Measurements from ENCODE around the gene PRX. TPM values are rescaled to one million over a fixed set of nuclear protein-coding genes. Genes with fewer than 3 reads are reported as not detected.
A peak's percentile ranks its signal among the peaks of the same experiment; 100 is the strongest.

PRX gene
- polyA plus RNA-seq, 3 donors, result 0.13 to 0.76 TPM; not detected in 1

- Histone ChIP-seq H3K36me3 (replicated peaks in 1 of 2; ENCODE audit: control insufficient read depth in 1 of 2, insufficient read depth in 2 of 2, low read length in 2 of 2) (no peaks in the 10 kb centered on the region), H3K27ac (ENCODE audit: low read depth in 1 of 2, low read length in 2 of 2) (peak overlapping the region; percentile 21 to 61), H3K27me3 (ENCODE audit: control insufficient read depth in 2 of 2, insufficient read depth in 2 of 2, low read length in 2 of 2) (no peaks in the 10 kb centered on the region), H3K79me2 (ENCODE audit: insufficient read depth, low read length) (peaks cover 5% of the 10 kb centered on the region), H3K9ac (ENCODE audit: insufficient read depth, low read length, poor library complexity, severe bottlenecking) (peak overlapping the region; percentile 10), H3K4me1 (ENCODE audit: control insufficient read depth in 1 of 2, insufficient read depth in 2 of 2, low read length in 2 of 2) (peaks cover 34 to 49% of the 10 kb centered on the region in 2 donors), H3K4me3 (replicated peaks in 1 of 3; ENCODE audit: low read depth in 2 of 3, low read length in 3 of 3) (peak overlapping the region in 1 of 3 experiments; percentile 42), H3K9me3 (replicated peaks in 1 of 2; ENCODE audit: control insufficient read depth in 1 of 2, insufficient read depth in 1 of 2, low read length in 2 of 2) (no peaks in the 10 kb centered on the region), H3K4me2 (replicated peaks; ENCODE audit: extremely low read depth, low read length, poor library complexity, severe bottlenecking) (peak overlapping the region; percentile 61), H2AFZ (ENCODE audit: insufficient read depth, low read depth, low read length, poor library complexity, severe bottlenecking) (peak overlapping the region; percentile 77), H4K20me1 (ENCODE audit: insufficient read depth, low read length) (no peaks in the 10 kb centered on the region)
- TF ChIP-seq CTCF (IDR thresholded peaks at IDR 0.05), result no peak
- peaks cover under 1 to 1% of the 10 kb centered on the region in 2 donors for H3K36me3 Mint-ChIP-seq
- DNase-seq, result peak; percentile 26 to 44 (median 34)
- peaks cover 46% of the 10 kb centered on the region for H3K4me1 Mint-ChIP-seq
- H3K27me3 Mint-ChIP-seq (ENCODE audit: low read depth in 3 of 3), result peaks cover 4 to 8% (median 4%) of the 10 kb centered on the region in 3 donors
- H3K27ac Mint-ChIP-seq, result peak overlapping the region; percentile 46 to 82 (median 73)
- intact Hi-C loops (cut with micrococcal nuclease), result no loop called here
- H3K4me3 Mint-ChIP-seq, result peak overlapping the region; percentile 50 to 80
- WGBS (ENCODE audit: insufficient coverage), result 8% methylated on average over 12 of the region's 16 CpGs
- H3K9me3 Mint-ChIP-seq, result peaks cover 0 to 3% (median 0%) of the 10 kb centered on the region in 7 donors
Measured at GRCh38 chr19:40416918-40417642, 3.9 kb upstream of the PRX start.

DNA sequence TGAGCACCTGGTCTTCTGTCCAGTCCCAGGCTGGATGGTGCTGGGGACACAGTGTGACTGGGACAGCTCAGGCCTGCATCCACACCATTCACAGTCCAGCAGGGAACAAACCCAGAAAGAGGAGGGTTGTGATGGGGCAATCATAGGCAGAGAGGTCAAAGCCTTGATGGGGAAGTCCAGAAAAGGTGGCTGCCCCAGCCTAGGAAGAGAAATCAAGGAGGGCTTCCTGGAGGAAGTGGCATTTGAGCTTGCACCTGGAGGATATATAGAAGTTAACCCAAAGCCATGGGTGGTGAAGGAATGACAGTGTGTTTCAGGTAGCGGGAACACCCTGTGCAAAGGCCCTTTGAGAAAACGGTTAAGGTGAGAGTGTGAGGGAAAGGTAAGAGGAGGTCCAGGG, 2.6 kb upstream of the PRX start:
- H3K27me3 Mint-ChIP-seq (ENCODE audit: low read depth in 3 of 3), result peaks cover 4 to 10% (median 10%) of the 10 kb centered on the region in 3 donors
- H3K79me2 ChIP-seq (ENCODE audit: insufficient read depth, low read length), result no peaks in the 10 kb centered on the region
- peaks cover 0 to 3% (median 0%) of the 10 kb centered on the region in 7 donors for H3K9me3 Mint-ChIP-seq
- H3K4me2 ChIP-seq (replicated peaks; ENCODE audit: extremely low read depth, low read length, poor library complexity, severe bottlenecking), result no peak overlapping the region
- no peaks in the 10 kb centered on the region for H3K36me3 Mint-ChIP-seq
- intact Hi-C loops (cut with micrococcal nuclease), result no loop called here
- H3K9me3 ChIP-seq (replicated peaks in 1 of 2; ENCODE audit: control insufficient read depth in 1 of 2, insufficient read depth in 1 of 2, low read length in 2 of 2), result no peaks in the 10 kb centered on the region
- peaks cover 31 to 39% of the 10 kb centered on the region in 2 donors for H3K4me1 ChIP-seq (ENCODE audit: control insufficient read depth in 1 of 2, insufficient read depth in 2 of 2, low read length in 2 of 2)
- no peak overlapping the region for H3K4me3 ChIP-seq (replicated peaks in 1 of 3; ENCODE audit: low read depth in 2 of 3, low read length in 3 of 3)
- H3K27me3 ChIP-seq (ENCODE audit: control insufficient read depth in 2 of 2, insufficient read depth in 2 of 2, low read length in 2 of 2), result no peaks in the 10 kb centered on the region
- H3K27ac Mint-ChIP-seq, result peak overlapping the region in 4 of 7 donors; percentile 35 to 76 (median 48)
- no peak overlapping the region for H2AFZ ChIP-seq (ENCODE audit: insufficient read depth, low read depth, low read length, poor library complexity, severe bottlenecking)
- no peaks in the 10 kb centered on the region for H4K20me1 ChIP-seq (ENCODE audit: insufficient read depth, low read length)
- no peak for TF ChIP-seq CTCF (IDR thresholded peaks at IDR 0.05)
- no peak overlapping the region for H3K4me3 Mint-ChIP-seq
- H3K4me1 Mint-ChIP-seq, result peaks cover 49% of the 10 kb centered on the region
- peak in 2 of 3 donors; percentile 16 to 51 for DNase-seq
- no peak overlapping the region for H3K9ac ChIP-seq (ENCODE audit: insufficient read depth, low read length, poor library complexity, severe bottlenecking)
- 95% methylated on average over 2 of the region's 2 CpGs for WGBS (ENCODE audit: insufficient coverage)
- no peak overlapping the region for H3K27ac ChIP-seq (ENCODE audit: low read depth in 1 of 2, low read length in 2 of 2)
- H3K36me3 ChIP-seq (replicated peaks in 1 of 2; ENCODE audit: control insufficient read depth in 1 of 2, insufficient read depth in 2 of 2, low read length in 2 of 2), result no peaks in the 10 kb centered on the region
